ENCODE data around the gene EIF4ENIF1. TPM values are rescaled to one million over a fixed set of nuclear protein-coding genes. Genes with fewer than 3 reads are reported as not detected.
"Not testable (repeated sequence)": the region's sequence is repeated elsewhere in the genome, so short reads cannot be mapped to it uniquely, and the experiment has no call there.

EIF4ENIF1 gene
- total RNA-seq, 1 donor from 2014 or later, result 12.7 TPM

GRCh38 chr22:31501738-31502137 is 12.1 kb upstream of the EIF4ENIF1 start:
- DNase-seq (ENCODE audit: low read depth), result no peak
- no peak overlapping the region for H3K4me3 ChIP-seq (ENCODE audit: low read depth, low read length)
- no peak for TF ChIP-seq CTCF (conservative IDR thresholded peaks at IDR 0.05; ENCODE audit: low read depth, low read length)

GRCh38 chr22:31497148-31497938 is 7.7 kb upstream of the EIF4ENIF1 start:
- no peak for TF ChIP-seq CTCF (conservative IDR thresholded peaks at IDR 0.05; ENCODE audit: low read depth, low read length)
- no peak for DNase-seq (ENCODE audit: low read depth)
- H3K4me3 ChIP-seq (ENCODE audit: low read depth, low read length), result peak overlapping the region; percentile 95

- peak overlapping the region; percentile 95 for H3K4me3 ChIP-seq (ENCODE audit: low read depth, low read length)
- TF ChIP-seq CTCF (conservative IDR thresholded peaks at IDR 0.05; ENCODE audit: low read depth, low read length), result no peak
- DNase-seq (ENCODE audit: low read depth), result no peak
Measured at GRCh38 chr22:31496735-31497146, 7.1 kb upstream of the EIF4ENIF1 start.

GRCh38 chr22:31496007-31496734 is 6.5 kb upstream of the EIF4ENIF1 start, which contains the start of gene SFI1:
TSS of gene SFI1 (plus strand) at chr22:31496536. CDS start at chr22:31508285, 11,749 bp downstream.
- no peak for DNase-seq (ENCODE audit: low read depth)
- TF ChIP-seq CTCF (conservative IDR thresholded peaks at IDR 0.05; ENCODE audit: low read depth, low read length), result peak; percentile 30
- peak within 1 kb of the TSS; percentile 95 for H3K4me3 ChIP-seq (ENCODE audit: low read depth, low read length)

- DNase-seq (ENCODE audit: low read depth), result no peak
- H3K4me3 ChIP-seq (ENCODE audit: low read depth, low read length), result peak overlapping the region; percentile 95
- no peak for TF ChIP-seq CTCF (conservative IDR thresholded peaks at IDR 0.05; ENCODE audit: low read depth, low read length)
Measured at GRCh38 chr22:31495343-31495742, 5.7 kb upstream of the EIF4ENIF1 start.

GRCh38 chr22:31493355-31493754 is 3.7 kb upstream of the EIF4ENIF1 start:
- DNase-seq (ENCODE audit: low read depth), result not testable (repeated sequence)

GRCh38 chr22:31492151-31492550 is 2.5 kb upstream of the EIF4ENIF1 start:
- H3K4me3 ChIP-seq (ENCODE audit: low read depth, low read length), result no peak overlapping the region
- DNase-seq (ENCODE audit: low read depth), result no peak
- no peak for TF ChIP-seq CTCF (conservative IDR thresholded peaks at IDR 0.05; ENCODE audit: low read depth, low read length)

More at GRCh38 chr22:31493355-31493754, 3.7 kb upstream of the EIF4ENIF1 start:
- H3K4me3 ChIP-seq (ENCODE audit: low read depth, low read length), result not testable (repeated sequence)
